Measurements from ENCODE around the gene MXD4. TPM values are rescaled to one million over a fixed set of nuclear protein-coding genes. Genes with fewer than 3 reads are reported as not detected.

The MXD4 gene
- total and polyA plus RNA-seq, 2 donors (not counting 1 experiment from before 2014, with no cell fraction given), result 67.3 to 75.3 TPM

DNA sequence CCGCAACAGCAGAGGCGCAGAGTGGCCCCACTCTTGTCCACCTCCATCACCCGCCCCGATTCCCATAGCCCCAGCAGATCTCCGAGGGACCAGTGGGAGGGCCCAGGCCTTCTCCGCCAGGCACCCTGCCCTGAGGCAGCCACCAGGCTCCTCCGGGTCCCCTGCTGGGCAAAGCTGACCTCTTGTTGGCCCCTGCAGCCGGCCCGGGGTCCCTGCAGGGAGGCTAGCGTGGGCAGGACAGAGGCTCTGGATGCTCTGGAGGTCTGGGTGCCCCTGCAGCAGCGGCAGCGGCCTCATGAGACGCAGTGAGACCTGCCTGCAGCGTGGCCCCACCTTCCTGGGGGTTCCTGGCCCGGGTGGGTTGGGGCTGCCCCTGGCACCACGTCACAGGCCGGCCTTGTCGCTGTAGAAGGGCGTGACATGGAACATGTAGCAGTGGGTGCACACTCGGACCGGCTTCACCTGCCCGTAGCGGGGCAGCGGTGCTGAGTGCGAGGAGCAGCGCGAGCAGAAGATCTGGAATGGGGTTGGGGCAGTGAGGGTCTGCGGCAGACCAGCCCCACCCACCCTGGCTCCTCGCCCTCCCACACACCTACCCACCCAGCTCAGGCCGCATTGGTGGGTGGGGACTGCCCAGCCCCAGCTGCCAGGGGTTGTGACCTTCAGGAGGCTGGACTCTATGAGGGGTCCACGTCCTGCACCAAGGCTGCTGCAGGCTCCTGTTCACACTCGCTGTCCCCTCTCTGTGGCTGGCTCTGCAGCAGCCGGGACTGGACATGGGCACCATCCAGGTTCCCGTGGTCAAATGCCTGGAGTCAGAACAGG is 8.6 kb upstream of the MXD4 start:
- Histone ChIP-seq H3K9ac (ENCODE audit: low read length) (no peak overlapping the region), H4K20me1 (ENCODE audit: control insufficient read depth, insufficient read depth, low read length, poor library complexity, severe bottlenecking) (no peaks in the 10 kb centered on the region), H3K36me3 (replicated peaks in 1 of 2; ENCODE audit: control extremely low read depth in 1 of 2, control insufficient read depth in 1 of 2, extremely low read depth in 1 of 2, insufficient read depth in 2 of 2, low read length in 1 of 2) (no peaks in the 10 kb centered on the region), H3K4me1 (ENCODE audit: control insufficient read depth in 2 of 2, insufficient read depth in 2 of 2, low read length in 2 of 2) (no peaks in the 10 kb centered on the region), H3K27me3 (replicated peaks in 1 of 4; ENCODE audit: control extremely low read depth in 1 of 4, control insufficient read depth in 3 of 4, insufficient read depth in 4 of 4, low read length in 3 of 4) (no peaks in the 10 kb centered on the region), H3K27ac (ENCODE audit: low read length in 2 of 2) (no peak overlapping the region), H3K9me3 (ENCODE audit: control extremely low read depth in 1 of 3, control insufficient read depth in 2 of 3, insufficient read depth in 1 of 3, low read length in 2 of 3) (no peaks in the 10 kb centered on the region), H3K79me2 (ENCODE audit: control insufficient read depth, insufficient read depth, low read length) (peaks cover under 1% of the 10 kb centered on the region), H3K4me2 (replicated peaks; ENCODE audit: low read depth, low read length, poor library complexity, severe bottlenecking) (no peak overlapping the region), H3K4me3 (ENCODE audit: control extremely low read depth in 1 of 5, extremely low read depth in 1 of 5, insufficient read depth in 1 of 5, low read depth in 2 of 5, low read length in 4 of 5) (no peak overlapping the region), H2AFZ (ENCODE audit: insufficient read depth, low read depth, low read length, poor library complexity, severe bottlenecking) (no peak overlapping the region)
- DNase-seq, result no peak
- 89% methylated on average over 28 of the region's 34 CpGs for WGBS (ENCODE audit: insufficient coverage)
- intact Hi-C loops (cut with micrococcal nuclease), result no loop called here
- TF ChIP-seq, protein P1, sequence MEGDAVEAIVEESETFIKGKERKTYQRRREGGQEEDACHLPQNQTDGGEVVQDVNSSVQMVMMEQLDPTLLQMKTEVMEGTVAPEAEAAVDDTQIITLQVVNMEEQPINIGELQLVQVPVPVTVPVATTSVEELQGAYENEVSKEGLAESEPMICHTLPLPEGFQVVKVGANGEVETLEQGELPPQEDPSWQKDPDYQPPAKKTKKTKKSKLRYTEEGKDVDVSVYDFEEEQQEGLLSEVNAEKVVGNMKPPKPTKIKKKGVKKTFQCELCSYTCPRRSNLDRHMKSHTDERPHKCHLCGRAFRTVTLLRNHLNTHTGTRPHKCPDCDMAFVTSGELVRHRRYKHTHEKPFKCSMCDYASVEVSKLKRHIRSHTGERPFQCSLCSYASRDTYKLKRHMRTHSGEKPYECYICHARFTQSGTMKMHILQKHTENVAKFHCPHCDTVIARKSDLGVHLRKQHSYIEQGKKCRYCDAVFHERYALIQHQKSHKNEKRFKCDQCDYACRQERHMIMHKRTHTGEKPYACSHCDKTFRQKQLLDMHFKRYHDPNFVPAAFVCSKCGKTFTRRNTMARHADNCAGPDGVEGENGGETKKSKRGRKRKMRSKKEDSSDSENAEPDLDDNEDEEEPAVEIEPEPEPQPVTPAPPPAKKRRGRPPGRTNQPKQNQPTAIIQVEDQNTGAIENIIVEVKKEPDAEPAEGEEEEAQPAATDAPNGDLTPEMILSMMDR (IDR thresholded peaks at IDR 0.05), result no peak
- TF ChIP-seq EZH2 (IDR thresholded peaks at IDR 0.05; ENCODE audit: borderline replicate concordance, insufficient read depth, low read depth, low read length, poor library complexity, severe bottlenecking), result no peak
- H3K27me3 Mint-ChIP-seq, result no peaks in the 10 kb centered on the region
- H3K4me1 Mint-ChIP-seq, result no peaks in the 10 kb centered on the region
- CTCF ChIA-PET, result no interaction called here
- H3K9me3 Mint-ChIP-seq (ENCODE audit: insufficient read depth), result no peaks in the 10 kb centered on the region
- no peak overlapping the region for H3K4me3 Mint-ChIP-seq
- POLR2A ChIA-PET, result no interaction called here
- no peak for ATAC-seq (ENCODE audit: low read depth)
- no peak overlapping the region for H3K27ac Mint-ChIP-seq

DNA sequence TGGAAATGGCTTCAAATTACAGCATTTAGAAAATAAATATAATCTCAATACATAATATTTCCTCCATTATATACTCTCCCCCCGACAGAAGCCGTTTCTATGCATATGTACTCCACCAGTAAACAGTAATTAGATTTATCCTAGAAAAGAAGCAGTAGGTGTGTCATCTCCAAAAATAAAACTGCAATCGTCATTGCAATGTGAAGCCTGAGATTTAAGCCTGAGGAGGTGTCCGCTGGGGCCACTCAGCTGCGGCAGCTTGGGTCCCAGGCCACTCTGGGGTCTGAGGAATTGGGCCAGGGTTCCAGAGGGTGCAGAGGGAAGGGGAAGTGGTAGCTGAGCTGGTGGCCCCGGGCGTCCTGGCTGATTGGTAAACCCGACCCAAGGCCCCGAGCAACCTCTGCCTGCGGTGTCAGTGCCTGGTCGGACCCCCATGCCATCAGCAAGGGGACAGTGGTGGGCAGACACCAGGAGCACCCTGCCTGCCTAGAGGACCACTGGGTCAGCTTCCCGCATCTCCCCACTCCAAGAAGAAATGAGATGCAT is 7.8 kb upstream of the MXD4 start:
- DNase-seq (no peak), ATAC-seq (ENCODE audit: low read depth) (no peak)
- H3K4me1 Mint-ChIP-seq, result no peaks in the 10 kb centered on the region
- WGBS (ENCODE audit: insufficient coverage), result 78% methylated on average over 8 of the region's 12 CpGs
- H3K79me2 ChIP-seq (ENCODE audit: control insufficient read depth, insufficient read depth, low read length), result peaks cover 4% of the 10 kb centered on the region
- no peak overlapping the region for H3K27ac Mint-ChIP-seq
- no peaks in the 10 kb centered on the region for H3K27me3 ChIP-seq (replicated peaks in 1 of 4; ENCODE audit: control extremely low read depth in 1 of 4, control insufficient read depth in 3 of 4, insufficient read depth in 4 of 4, low read length in 3 of 4)
- H3K9ac ChIP-seq (ENCODE audit: low read length), result no peak overlapping the region
- no peak overlapping the region for H3K4me3 ChIP-seq (ENCODE audit: control extremely low read depth in 1 of 5, extremely low read depth in 1 of 5, insufficient read depth in 1 of 5, low read depth in 2 of 5, low read length in 4 of 5)
- intact Hi-C loops (cut with micrococcal nuclease), result loop anchor here (10.0 kb wide), 1 partner anchor 425 kb away; no protein-coding TSS in a partner anchor
- TF ChIP-seq EZH2 (IDR thresholded peaks at IDR 0.05; ENCODE audit: borderline replicate concordance, insufficient read depth, low read depth, low read length, poor library complexity, severe bottlenecking), result no peak
- TF ChIP-seq, protein P1 (IDR thresholded peaks at IDR 0.05), result no peak
- no peak overlapping the region for H3K4me2 ChIP-seq (replicated peaks; ENCODE audit: low read depth, low read length, poor library complexity, severe bottlenecking)
- H3K27me3 Mint-ChIP-seq, result no peaks in the 10 kb centered on the region
- no peaks in the 10 kb centered on the region for H4K20me1 ChIP-seq (ENCODE audit: control insufficient read depth, insufficient read depth, low read length, poor library complexity, severe bottlenecking)
- H3K27ac ChIP-seq (ENCODE audit: low read length in 2 of 2), result no peak overlapping the region
- ChIA-PET CTCF (no interaction called here), POLR2A (no interaction called here)
- no peaks in the 10 kb centered on the region for H3K9me3 Mint-ChIP-seq (ENCODE audit: insufficient read depth)
- no peak overlapping the region for H2AFZ ChIP-seq (ENCODE audit: insufficient read depth, low read depth, low read length, poor library complexity, severe bottlenecking)
- H3K4me1 ChIP-seq (ENCODE audit: control insufficient read depth in 2 of 2, insufficient read depth in 2 of 2, low read length in 2 of 2), result no peaks in the 10 kb centered on the region
- H3K36me3 ChIP-seq (replicated peaks in 1 of 2; ENCODE audit: control extremely low read depth in 1 of 2, control insufficient read depth in 1 of 2, extremely low read depth in 1 of 2, insufficient read depth in 2 of 2, low read length in 1 of 2), result no peaks in the 10 kb centered on the region
- H3K4me3 Mint-ChIP-seq, result no peak overlapping the region
- no peaks in the 10 kb centered on the region for H3K9me3 ChIP-seq (ENCODE audit: control extremely low read depth in 1 of 3, control insufficient read depth in 2 of 3, insufficient read depth in 1 of 3, low read length in 2 of 3)

All from B cell (primary cell).